Measurements from ENCODE around the gene TNIP3.

DNA sequence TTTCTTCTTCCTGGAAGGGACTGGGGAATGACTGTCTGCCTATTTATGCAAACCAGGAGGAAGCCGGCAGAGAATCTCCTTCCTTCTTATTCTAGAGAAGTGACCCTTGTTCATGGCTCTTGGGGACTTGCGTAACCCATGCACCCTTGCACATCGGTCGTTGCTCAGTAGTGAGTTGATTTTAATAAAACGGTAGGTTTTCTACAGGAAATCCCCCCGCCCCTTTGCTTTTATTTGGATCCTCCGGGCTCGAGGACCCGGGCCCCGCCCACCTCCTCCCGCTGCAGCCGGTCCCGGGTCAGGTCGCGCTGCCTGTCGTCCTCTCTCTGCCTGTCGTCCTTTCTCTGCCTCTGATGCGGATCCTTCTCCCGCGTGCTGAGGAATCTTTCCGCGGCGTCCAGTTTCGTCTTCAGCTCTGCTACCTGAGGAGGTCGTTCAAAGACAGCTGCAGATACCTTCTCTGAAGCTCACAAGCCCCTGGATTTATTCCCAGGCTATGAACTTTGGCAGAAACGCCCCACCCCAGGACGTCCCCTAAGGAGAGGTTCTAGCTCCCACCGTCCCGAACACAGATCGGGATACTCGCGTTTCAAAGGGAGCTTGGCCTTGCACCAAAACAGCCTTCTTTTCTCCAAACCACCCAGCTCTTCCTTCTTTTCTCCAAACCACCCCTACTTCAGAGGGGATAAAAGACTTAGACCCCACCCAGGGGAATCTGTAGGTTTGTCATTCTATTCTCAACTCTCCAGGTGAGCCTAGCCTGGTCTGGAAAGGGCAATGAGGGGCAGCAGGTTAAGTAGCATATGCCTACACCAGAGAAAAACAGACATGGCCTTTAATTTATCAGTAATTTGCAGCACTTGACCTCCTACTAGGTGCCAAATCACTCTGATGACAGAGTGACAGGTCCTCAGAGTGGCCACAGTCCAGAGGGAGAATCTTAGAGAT lies 7.0 kb downstream of the TNIP3 start:
- TF ChIP-seq, protein P1, sequence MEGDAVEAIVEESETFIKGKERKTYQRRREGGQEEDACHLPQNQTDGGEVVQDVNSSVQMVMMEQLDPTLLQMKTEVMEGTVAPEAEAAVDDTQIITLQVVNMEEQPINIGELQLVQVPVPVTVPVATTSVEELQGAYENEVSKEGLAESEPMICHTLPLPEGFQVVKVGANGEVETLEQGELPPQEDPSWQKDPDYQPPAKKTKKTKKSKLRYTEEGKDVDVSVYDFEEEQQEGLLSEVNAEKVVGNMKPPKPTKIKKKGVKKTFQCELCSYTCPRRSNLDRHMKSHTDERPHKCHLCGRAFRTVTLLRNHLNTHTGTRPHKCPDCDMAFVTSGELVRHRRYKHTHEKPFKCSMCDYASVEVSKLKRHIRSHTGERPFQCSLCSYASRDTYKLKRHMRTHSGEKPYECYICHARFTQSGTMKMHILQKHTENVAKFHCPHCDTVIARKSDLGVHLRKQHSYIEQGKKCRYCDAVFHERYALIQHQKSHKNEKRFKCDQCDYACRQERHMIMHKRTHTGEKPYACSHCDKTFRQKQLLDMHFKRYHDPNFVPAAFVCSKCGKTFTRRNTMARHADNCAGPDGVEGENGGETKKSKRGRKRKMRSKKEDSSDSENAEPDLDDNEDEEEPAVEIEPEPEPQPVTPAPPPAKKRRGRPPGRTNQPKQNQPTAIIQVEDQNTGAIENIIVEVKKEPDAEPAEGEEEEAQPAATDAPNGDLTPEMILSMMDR (IDR thresholded peaks at IDR 0.05 in 8 of 11, conservative IDR thresholded peaks at IDR 0.05 in 3 of 11), result no peak
- no peak for TF ChIP-seq POLR2A (IDR thresholded peaks at IDR 0.05)
